ENCODE data around the gene GABRA4. TPM values are rescaled to one million over a fixed set of nuclear protein-coding genes. Genes with fewer than 3 reads are reported as not detected.

The GABRA4 gene
- total and polyA plus RNA-seq, 11 donors: 2.7 to 43.7 (median 24.6) TPM

DNA sequence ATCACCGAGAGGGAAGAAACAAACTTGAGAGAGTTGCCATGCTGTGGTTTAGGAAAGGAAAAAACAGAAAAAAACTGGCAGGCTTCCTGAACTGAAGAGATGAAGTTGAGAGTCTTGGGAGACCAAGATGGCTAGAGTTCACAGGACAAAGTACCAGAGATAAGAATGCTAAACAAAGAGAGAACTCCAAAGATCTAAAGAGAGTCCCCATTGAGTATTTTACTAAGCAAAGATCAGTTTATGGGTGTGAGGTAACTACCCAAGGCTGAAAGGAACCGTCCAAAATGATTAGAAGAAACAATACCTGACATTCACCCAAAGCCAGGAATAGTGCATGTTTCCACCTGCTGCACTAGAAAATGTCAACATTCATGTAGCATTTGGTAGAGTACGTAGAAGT is 62.5 kb downstream of the GABRA4 start:
- H3K9me3 ChIP-seq: no peaks in the 10 kb centered on the region
- WGBS, 4 donors: 39 to 46% (median 42%) methylated on average over 3 of the region's 3 CpGs
- peaks cover 0 to 17% (median 0%) of the 10 kb centered on the region in 12 donors for H3K4me1 ChIP-seq
- TF ChIP-seq, protein P1, sequence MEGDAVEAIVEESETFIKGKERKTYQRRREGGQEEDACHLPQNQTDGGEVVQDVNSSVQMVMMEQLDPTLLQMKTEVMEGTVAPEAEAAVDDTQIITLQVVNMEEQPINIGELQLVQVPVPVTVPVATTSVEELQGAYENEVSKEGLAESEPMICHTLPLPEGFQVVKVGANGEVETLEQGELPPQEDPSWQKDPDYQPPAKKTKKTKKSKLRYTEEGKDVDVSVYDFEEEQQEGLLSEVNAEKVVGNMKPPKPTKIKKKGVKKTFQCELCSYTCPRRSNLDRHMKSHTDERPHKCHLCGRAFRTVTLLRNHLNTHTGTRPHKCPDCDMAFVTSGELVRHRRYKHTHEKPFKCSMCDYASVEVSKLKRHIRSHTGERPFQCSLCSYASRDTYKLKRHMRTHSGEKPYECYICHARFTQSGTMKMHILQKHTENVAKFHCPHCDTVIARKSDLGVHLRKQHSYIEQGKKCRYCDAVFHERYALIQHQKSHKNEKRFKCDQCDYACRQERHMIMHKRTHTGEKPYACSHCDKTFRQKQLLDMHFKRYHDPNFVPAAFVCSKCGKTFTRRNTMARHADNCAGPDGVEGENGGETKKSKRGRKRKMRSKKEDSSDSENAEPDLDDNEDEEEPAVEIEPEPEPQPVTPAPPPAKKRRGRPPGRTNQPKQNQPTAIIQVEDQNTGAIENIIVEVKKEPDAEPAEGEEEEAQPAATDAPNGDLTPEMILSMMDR (IDR thresholded peaks at IDR 0.05): no peak
- TF ChIP-seq POLR2A (IDR thresholded peaks at IDR 0.05): no peak
- H3K4me3 ChIP-seq: no peak overlapping the region
- DNase-seq: no peak
- peak in 1 of 4 donors; percentile 7 for ATAC-seq
- H3K27me3 ChIP-seq: peaks cover 0 to 3% (median 0%) of the 10 kb centered on the region in 9 donors
- no peak overlapping the region for H3K27ac ChIP-seq
- intact Hi-C loops (cut with DNase I): loop anchor here in 9 of 10 donors (5.0 to 10.0 kb wide), 7 partner anchors 61 to 451 kb away; partner anchors contain the start of genes GABRB1 (in 5 of the 9) and GABRA4 (in 1 of the 9)
- no peaks in the 10 kb centered on the region for H3K36me3 ChIP-seq

DNA sequence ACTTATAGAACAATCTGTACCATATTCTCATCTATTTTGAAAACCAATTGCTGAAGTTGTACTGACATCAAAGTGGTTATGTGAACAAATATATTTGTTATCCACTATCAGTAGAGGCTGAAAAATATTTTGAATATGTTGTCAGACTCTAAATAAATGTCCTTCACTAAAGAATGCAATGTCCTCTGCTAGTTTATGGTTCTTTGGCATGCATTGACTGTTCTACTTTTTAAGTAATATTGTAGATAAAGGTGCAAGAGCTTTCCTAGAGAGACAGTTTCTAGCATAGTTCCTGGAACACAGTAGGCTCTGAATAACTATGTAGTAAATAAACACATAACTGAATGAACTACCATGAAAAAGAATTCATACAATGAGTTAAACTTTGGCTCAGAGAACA is 66.2 kb downstream of the GABRA4 start:
- H3K4me3 ChIP-seq: no peak overlapping the region
- no peaks in the 10 kb centered on the region for H3K9me3 ChIP-seq
- peak overlapping the region in 5 of 12 donors; percentile 36 to 65 (median 48) for H3K27ac ChIP-seq
- DNase-seq: no peak
- peak; percentile 41 to 62 (median 54) for ATAC-seq
- peaks cover 0 to 6% (median 0%) of the 10 kb centered on the region in 12 donors for H3K4me1 ChIP-seq
- no peaks in the 10 kb centered on the region for H3K36me3 ChIP-seq
- intact Hi-C loops (cut with DNase I): no loop called here
- TF ChIP-seq, protein P1 (IDR thresholded peaks at IDR 0.05): no peak
- TF ChIP-seq POLR2A (IDR thresholded peaks at IDR 0.05): no peak
- peaks cover 0 to 3% (median 0%) of the 10 kb centered on the region in 9 donors for H3K27me3 ChIP-seq

DNA sequence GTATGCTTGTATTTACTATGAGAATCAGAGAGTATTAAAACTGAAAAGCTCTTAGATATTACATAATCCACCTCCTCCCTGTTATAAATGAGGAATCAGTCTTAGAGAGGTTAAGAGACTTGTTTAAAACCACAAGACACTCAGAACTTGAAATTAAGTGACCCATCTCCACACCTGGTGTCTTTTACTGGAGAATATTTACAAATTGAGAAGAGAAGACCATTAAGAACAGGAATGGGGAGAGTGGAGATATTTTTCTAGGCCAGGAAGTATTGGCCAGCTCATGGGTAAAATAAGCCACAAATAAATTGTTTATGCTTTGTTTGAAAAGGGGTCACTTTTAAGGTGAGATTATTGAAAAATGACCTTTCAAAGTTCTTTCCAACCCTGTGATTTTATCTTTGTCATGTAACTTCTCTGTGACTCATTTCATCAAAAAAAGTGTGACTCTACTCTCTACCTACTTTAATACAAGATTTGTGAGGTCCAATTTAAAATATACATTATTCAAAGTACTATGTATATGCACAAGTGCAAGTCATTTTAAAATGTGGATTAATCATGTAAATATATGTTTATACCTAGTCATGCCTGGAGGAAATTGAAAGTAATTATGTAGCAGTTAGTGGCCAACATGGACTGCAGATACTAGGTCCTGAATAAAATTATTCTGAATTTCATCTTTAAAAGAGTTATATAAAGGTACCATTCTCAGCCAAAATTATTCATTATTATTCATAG is 68.4 kb downstream of the GABRA4 start:
- H3K27ac ChIP-seq: no peak overlapping the region
- DNase-seq (no peak), ATAC-seq (no peak)
- H3K27me3 ChIP-seq: peaks cover 0 to 3% (median 0%) of the 10 kb centered on the region in 9 donors
- H3K9me3 ChIP-seq: no peaks in the 10 kb centered on the region
- no peak overlapping the region for H3K4me3 ChIP-seq
- H3K36me3 ChIP-seq: no peaks in the 10 kb centered on the region
- intact Hi-C loops (cut with DNase I): no loop called here
- H3K4me1 ChIP-seq: peaks cover 0 to 6% (median 0%) of the 10 kb centered on the region in 12 donors
- TF ChIP-seq POLR2A (IDR thresholded peaks at IDR 0.05): no peak
- TF ChIP-seq, protein P1 (IDR thresholded peaks at IDR 0.05): no peak

DNA sequence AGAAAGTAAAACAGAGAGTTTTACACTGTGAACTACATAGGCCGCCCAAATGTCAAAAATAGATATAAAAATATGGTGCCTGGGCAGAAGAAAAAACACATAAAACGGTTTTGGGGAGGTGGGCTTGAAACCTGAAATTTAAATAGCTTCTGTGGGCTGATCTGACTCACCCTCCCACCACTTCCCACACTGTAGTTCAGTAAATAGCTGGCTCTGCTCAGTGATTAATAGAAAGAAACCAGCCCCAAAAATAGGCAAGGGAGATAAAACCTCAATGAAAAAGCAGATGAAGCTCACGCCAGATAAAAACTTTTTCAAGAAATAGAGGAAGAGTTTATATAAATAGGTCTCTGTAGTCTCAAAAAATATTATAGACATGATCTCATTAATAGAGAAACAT is 71.2 kb downstream of the GABRA4 start:
- ATAC-seq: no peak
- WGBS, 4 donors: 50 to 57% (median 52%) methylated on average over 3 of the region's 3 CpGs
- Histone ChIP-seq H3K4me1 (peaks cover 0 to 2% (median 0%) of the 10 kb centered on the region in 12 donors), H3K36me3 (no peaks in the 10 kb centered on the region), H3K27ac (no peak overlapping the region), H3K9me3 (no peaks in the 10 kb centered on the region), H3K4me3 (no peak overlapping the region), H3K27me3 (no peaks in the 10 kb centered on the region)
- DNase-seq: no peak
- no peak for TF ChIP-seq POLR2A (IDR thresholded peaks at IDR 0.05)
- TF ChIP-seq, protein P1 (IDR thresholded peaks at IDR 0.05): no peak
- intact Hi-C loops (cut with DNase I): no loop called here
